ENCODE results near the gene DNAJC2.

GRCh38 chr7:103379270-103379975 is 34.9 kb upstream of the DNAJC2 start:
- no peak for TF ChIP-seq EZH2 (IDR thresholded peaks at IDR 0.05)
- no peak for TF ChIP-seq CTCF (IDR thresholded peaks at IDR 0.05)
